ENCODE measurements around the gene INPP4A.

The INPP4A gene

DNA sequence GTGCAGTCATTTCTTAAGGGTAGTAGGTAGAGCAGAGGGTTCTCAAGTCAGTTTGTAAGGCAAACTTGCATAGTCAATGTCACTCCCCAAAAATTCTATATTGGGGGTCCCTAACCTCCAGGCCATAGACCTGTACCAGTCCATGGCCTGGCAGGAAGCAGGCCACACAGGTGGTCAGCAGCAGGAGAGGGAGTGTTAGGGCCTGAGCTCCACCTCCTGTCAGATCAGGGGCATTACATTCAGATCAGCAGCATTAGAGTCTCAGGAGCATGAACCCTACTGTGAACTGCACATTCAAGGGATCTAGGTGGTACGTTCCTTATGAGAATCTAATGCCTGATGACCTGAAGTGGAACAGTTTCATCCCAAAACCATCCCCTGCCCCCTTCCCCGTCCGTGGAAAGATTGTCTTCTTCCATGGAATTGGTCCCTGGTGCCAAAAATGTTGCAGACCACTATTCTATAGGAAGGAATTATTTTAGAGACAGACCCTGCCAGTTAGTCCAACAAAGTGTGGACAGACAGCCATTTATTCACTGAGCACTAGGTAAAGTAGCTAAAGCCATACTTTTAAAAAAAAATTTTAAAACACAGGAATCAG is 157.0 kb downstream of the INPP4A start:
- no peak for DNase-seq

DNA sequence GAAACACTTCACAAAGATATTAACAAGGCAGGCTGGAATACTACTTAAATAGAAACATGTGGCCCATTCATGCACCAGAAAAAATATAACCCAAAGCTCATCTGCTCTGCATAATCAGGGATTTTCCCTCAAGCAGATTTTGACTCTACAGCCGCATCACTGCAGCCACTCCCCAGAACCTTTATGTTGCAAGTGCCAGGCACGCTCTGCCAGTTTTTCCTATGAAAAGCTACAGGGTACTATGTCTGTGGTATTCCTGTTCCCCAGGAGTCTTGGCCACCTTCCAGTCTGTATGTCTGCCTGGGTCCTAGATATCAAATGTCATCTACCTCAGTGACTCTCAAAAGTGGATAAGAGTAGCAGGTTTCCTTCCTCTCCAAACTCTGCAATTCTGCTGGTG is 159.9 kb downstream of the INPP4A start:
- DNase-seq: no peak

DNA sequence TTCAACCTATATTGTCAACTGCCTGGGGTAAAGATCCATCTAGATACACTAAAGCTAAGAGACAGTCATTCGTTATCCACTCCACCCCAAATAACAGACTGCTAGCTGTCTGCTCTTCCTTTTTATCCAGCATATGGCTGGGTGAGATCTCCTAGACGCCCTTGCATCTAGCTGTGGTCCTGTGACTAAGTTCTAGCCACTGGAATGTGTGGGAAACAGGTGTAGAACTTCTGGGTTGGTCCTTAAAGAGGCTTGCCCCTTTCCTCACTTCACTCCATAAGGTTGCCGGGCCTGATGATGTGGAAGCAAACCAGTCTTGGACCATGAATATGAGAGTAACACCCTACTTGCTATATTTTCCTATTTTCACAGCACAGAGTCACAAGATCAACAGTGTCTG is 160.4 kb downstream of the INPP4A start:
- DNase-seq: no peak

DNA sequence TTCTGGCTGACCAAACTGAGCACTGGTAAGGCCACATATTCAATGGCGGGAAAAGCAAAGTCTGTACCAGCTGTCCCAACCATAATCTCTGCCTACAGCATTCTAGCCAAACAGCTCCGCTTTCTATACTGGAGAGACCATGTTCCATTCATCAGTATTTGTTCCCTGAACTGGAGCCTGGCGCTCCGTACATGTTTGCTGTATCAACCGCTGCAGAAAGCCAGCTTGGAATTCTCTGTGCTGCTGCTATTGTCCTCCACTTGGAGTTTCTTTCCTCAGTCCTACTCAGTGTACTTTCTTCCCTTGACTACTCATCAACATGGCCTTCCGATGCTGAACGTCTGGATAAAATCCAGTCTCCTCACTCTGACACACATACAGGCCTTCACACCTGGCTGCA is 161.8 kb downstream of the INPP4A start:
- DNase-seq: no peak

DNA sequence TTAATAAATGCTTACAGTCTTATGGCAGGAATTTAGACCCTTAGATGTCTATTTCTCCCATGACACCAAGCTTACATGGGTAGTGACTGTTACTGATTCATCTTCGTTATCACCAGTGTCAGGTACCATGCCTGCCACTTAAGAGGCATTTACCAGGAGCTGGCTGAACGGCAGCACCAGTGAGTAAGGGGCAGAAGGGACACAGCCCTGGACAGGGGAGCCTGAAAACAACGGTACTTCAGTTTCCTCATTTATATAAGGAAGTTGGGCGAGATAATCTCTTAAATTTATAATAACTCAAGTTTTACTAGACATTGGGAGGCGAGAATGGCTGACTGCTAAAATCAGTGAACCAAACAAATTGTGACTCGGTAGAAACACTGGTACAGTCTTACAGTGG is 162.4 kb downstream of the INPP4A start:
- DNase-seq: no peak

DNA sequence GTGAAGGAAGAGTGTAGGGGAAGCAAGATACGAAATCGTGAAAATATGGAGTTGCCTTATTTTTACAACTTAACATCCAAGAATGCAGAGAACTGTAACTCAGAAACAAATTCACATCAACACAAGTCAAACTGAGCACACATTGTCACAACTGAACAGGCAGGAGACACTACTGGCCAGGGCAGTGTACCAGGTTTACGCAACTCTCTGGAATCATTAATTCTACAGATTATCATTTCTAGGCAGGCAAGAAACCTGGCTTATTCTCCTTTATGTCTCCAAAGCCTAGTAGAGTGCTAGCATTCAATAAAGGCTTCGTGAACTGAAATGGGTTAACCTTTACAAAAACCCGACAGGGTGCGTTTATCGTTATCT is 163.1 kb downstream of the INPP4A start:
- no peak for DNase-seq

DNA sequence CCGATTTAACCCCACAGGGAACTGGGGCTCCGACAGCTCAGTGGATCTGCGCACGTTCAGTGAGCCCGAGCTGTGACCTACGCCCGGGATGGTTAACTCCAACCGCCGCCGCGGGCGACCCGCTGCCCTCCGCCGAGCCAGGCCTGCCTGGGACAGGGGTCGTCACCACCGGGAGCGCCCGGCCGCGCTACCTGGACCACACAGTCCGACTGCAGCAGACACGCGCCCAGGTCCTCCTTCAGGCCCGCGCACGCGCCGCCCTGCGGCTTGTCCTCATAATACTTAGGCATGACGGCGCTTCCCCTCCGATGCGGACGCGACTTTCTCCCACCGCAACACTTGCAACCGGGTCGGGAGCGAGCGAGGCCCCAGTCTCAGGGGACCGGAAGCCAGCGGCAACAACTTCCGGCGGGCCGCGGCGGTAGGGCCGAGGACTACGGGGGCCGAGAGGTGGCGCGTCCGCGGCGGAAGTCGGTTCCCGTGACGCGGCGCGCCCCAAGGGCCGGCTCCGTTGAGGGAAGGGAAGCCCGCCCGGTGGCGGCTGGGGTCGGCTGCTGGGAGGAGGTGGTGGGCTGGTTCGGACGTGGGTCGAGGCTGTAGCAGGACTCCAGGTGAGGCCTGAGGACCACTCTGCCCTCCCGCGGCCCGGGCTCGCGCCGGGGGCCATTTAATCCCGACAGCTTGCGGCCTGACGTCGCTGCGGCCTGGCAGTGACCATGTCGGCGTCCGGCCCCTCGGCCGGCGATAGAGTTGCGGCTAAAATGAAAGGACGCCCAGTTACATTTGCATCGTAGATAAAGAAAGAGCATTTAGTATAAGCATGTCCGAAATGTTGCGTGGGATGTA is 163.7 kb downstream of the INPP4A start, which contains the start of the genes COA5 and UNC50:
COA5 (minus strand) TSS at position 397 of the 846 bp plus-strand sequence; CDS start at position 290, 107 bp downstream.
UNC50 (plus strand) TSS at position 474 of the 846 bp plus-strand sequence. CDS start 1,171 bp downstream, outside the sequence.
- DNase-seq: peak; percentile 81

DNA sequence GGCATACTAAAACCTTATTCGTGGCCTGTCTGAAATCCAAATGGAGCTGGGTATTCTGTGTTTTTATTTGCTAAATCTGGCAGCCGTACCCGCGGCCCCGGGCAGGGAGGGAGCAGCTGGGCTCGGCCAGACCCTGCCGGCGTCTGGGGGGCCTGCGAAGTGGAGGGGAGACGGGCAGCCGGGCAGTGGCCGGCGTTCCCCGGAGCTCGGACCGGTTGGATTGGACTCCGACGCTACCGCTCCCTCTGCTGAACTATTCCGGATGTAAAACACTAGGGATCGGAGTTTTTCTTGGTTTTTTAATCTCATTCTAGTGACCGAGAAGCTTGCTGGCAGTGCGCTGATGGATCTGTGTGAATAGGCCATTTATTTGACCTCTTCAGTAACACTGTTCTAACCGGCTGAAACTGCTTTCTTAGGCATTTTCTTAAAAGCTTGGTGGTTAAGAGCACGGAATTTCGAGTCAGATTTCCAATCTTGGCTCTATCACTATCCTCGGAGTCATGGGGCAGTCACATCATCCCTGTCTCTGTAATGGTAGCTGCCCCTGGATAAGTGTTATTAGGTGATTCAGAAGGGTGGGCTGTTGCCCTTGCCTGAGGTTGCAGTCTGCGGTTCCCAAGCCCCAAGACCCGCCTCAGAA is 164.4 kb downstream of the INPP4A start:
- DNase-seq: no peak

DNA sequence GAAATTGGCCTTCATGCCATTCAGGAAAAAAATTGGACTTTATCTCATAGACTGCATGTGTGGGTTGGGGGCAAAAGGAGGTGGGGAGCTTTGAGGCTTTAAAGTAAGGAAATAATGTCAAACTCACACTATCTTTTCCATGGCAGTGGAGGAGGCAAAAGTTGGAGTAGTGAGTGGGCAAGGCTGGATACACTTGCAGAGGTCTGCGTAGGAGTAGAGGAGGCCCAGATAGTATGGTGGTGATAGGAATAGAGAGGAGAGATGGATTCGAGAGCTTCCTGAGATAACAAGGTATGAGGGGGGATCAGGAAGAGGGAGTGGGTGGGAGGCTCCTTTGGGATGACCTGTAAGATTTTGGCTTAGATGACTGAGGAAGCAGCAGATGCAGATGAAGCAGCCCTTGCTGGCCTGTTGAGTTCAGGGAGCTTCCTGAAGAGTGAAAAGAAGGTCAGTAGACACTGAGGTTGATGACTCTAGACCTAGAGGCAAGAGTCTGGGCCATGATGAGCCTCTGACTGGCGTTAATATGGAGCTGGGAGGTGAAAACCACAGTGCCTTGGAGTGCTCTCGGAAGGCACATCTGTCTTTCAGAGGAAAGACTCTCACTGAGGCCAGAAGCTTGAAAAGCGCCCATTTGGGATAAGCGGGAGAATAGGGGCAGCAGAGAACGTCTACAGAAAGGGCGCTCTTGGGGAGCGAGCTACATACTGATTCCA is 169.5 kb downstream of the INPP4A start:
- no peak for DNase-seq

DNA sequence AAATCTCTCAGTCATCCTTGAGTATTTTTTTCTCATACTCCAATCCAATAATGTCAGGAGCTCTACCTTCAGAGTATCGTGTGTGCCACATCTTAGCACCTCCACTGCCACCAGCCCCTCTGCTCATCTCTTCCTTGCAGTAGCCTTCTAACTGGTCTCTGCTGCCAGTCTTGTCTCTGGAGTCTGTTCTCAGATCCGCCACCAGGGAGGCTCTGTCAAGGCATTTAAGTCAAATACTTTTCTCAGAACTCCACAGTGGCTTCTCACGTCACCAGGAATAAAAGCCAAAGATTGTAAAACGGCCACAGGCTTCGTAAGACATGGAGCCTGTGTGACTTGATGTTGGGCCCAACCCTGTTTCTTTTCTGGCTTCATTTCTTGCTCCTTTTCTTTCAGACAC is 170.8 kb downstream of the INPP4A start:
- no peak for DNase-seq

DNA sequence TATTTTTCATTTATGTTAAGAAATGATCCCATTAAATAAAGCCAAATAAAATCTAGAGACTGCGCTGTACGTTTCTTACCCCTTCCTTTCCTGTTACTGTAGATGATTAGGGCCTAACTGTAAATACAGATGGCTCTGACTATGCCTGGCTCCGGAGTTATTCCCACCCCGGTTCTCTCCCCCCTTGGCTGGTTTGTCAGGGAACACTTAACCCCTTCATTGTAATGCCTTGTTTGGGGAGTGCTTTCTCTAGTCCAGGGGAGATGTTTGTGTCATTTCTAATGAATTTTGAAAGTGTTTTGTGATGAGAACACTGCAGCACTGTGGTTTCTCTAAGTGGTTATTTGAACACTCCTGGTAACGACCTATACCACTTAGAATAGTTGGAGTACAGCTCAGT is 172.5 kb downstream of the INPP4A start:
- no peak for DNase-seq

DNA sequence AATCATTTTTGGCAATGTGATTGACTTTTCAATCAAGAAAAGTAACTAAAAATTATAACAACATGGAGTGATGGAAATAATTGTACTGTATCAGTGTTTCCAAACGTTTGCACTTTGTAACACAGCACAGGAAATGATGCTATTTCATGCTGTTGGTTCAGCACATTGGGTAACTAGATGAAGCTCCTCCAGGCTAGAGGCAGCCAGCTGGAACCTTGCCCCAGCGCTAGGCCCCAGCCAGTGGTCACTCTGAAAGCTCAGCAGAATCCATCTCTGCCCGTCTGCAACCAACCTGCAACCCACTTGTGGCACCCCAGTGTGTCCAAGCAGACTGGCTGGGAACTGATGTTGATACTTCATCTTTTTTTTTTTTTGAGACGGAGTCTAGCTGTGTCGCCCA is 179.0 kb downstream of the INPP4A start:
- DNase-seq: no peak

DNA sequence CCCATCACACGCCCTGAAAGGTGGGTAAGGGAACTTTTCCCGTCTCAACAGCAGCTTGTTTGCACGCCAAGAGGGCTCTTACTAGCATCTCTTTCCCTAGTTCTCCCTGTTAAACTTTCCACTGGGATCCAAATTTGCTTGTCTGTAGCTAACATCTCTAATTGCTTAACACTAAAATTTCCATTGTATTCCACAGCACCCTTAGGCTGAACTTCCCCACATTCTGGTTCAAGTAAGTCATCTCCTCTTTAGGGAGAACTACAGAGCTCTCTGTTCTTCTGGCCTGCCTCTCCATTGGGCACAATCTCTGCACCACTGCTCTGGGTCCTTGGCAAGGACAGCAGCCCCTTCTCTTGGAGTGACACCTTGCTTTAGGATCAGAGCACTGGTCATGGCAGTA is 187.7 kb downstream of the INPP4A start:
- DNase-seq: no peak

DNA sequence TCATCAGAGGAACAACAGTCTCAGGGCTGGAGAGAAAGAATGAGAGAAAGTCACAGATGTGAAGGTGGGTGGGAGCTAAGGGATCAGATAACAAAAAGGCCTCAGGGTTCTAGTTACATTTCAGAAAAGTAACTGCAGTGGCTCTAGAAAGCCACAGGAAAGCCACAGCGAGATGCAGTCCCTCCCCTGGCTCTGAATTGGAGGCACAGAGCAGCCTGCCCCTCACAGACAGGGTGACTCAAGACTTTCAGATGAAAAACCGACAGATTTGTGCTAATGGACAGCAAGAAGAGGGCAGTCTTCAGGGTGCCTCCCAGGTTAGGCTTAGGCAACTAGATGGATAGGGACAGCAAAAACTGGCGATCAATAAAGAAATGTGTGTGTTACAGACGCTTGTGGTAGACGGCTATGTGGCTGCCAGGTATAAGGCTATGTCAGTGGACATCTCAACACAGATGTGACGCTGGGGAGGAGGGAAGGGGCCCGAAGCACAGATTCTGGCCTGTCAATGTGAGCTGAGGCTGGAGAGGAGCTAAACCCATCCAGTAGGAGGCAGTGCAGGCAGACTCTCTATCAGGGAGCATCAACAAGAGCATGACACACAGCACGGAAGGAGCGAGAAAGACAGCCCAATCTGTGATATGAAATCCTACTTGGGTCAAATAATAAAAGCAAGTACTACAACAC is 189.9 kb downstream of the INPP4A start:
- peak; percentile 15 for DNase-seq

DNA sequence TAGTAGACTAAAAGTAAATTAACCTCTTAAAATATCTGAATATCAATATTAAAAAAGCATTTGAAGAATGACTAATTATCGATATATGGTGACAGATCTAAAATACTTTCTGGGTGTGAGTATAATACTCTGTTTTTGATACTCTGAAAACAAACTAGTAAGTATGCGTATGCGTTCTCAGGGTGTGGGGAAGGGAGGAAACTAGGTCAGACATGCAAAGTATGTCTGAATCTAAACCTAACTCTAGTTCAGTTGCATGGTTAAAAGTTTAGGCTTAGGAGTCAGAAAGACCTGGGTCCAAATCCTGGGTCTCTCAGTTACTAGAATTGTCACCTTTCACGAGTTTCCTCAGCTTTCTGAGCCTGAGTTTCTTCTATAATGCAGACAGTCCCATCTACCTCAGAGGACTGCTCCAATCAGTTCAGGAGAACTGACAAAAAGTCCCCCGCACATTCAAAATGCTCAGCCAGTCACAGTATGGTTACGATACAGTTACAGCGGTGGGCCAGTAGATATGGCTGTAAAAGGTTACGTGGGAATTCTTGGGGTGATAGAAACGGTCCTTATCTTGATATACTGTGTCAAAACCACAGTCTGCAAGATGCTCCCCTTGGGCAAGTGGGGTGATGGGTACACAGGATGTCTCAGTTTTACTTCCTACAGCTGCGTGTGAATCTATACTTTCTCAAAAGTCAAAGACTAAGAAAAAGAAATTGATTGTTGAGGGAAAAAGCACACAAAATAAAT is 192.9 kb downstream of the INPP4A start:
- DNase-seq: no peak

DNA sequence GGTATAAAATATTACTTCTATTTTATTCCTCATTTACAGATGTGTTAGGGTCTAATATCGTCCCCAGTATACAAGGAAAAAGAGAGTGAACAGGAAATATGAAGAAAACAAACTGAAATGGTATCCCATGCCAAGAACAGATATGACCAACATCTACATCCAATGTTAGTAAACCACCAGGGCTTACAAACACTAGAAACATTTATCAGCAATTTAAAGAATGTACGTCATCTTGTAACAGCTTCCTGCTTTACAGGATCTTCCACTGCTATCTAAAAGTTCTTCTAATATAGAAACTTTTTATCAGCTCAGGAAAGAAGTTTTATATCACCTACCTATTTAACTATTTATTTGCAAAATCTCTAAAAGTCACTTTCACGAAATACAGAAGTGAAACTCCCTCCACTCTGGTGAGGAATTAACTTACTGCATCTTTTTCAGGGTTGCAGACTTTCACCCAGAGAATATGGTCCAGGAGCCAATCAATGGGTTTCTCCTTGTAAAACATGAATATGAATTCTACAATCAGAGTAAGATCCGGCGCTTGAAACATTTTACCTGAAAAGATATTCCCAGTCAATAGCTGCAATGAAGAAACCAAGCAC is 198.9 kb downstream of the INPP4A start:
- DNase-seq: no peak

All from NK-92 treated with Interleukin-12 subunit alpha and Interleukin-12 subunit beta, amount 100 ng/mL, for 24 hours (cell line).